NCI-H510A (cell line): ENCODE results near the gene IRS1.

ENCODE experiments used
- DNase-seq: peaks from one replicate; lab custom pipeline; 2025; lab: John Stamatoyannopoulos, UW

Gene IRS1

DNA sequence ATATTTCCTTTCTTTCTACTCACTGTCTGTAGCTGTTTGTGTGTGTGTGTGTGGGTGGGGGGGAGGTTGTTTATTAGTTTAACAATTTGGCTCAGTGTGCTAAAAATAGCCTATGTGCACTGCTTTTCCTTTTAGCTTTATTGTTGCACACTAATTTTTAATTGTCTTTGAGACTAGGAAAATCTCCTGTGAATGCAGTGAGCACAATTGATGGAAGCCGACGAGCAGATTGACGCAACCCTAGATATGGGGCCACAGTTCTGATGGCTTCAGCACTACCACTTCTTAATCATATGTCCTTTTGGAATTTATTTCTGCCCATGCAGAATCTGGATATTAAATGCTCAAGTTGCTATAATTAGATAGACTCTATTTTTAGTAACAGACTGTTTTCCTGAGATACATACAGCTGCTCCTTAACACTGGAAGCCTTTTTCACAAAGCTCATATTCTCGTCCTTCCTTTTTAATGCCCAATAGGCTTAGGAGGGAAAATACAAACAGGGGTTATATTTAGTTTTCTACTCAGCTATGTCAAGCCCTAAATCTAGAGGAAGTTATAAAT, 109.1 kb downstream of the IRS1 start:
- no peak for DNase-seq

DNA sequence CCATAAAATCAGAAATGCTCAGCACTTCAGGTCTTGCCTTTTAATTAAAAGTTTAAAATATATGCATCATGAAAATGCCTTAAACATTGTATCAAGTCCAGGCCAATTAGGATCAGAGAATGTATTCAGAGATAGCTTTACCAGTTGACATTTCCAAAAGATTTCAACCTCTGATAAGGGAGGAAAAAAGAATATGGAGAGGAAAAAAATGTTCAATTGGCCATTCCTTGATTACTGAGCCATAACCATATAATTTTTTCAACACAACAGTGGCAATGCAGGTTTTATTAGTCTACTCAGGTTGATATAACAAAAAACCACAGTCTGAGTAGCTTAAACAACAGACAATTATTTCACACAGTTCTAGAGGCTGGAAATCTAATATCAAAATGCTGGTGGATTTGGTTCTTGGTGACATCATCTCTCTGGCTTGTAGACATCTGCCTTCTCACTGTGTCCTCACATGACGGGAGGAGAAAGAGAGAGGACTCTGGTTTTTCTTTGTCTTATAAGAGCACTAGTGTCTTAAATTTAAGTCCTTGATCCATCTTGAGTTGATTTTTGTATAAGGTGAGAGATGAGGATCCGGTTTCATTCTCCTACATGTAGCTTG, 111.9 kb downstream of the IRS1 start:
- no peak for DNase-seq

DNA sequence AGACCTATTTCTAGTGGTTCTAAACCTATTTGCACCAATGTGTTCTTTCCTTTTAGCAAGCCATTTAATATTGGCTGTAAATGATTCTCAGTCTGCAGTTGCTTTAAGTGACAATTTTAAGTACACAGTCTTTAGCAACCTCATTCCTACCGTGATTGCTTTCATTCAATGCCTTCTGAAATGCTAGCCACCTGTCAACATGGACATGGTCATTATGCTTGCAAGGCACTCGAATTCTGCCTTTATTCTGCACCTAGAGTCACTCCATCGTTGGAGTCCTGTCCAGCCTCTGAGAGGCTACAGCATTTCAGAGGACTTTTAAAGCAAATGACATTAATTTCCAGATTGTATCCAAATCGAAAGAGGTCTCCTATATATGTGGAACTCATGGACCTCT, 115.1 kb downstream of the IRS1 start:
- no peak for DNase-seq

DNA sequence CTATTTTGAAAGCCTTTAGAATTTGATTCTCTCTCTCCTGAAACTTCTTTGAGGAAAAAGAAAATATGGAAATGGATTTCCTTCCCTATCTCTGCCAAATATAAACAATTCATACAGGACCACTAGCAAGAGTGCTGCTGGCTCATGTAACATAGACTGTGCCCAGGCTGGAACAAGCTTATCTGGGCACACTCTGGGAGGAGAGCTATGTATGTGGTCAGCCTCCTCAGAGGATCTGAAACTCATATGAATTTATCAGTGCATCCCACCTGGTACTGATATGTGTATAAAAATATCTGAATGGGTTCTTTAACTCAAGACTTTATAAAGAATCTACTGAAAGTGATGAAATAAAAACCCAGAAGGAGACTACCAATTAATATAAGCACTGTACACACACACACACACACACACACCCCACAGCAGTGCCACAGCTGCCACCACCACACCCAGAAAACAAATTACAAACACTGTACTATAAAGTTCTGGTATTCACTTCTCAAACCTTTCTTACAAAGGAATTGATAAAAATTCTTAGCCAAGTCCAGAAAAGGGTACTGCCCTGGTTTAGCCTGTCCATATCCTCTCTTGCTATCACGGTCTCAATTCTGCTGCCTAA, 115.6 kb downstream of the IRS1 start:
- DNase-seq, result no peak

DNA sequence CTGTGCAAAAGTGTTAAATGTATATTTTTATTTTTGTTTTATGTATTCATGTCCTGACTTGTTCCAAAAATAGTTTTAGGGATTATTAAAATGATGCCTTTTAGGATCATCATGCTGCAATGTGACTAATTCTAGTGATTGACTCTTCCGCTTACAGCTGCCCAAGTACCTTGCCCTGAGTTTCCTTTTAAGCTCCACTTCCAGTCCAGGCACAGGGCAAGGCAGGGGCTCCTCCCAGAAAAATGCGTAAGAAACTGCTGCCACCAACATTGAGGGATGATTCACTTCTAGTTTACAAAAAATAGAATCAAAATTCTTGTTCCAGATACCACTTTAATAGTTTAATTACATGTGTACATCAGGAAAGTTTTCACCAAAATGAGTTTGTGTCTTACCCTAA, 116.4 kb downstream of the IRS1 start:
- no peak for DNase-seq
